ENCODE results near the gene NCK2.

- TF ChIP-seq POLR2A (IDR thresholded peaks at IDR 0.05) (no peak), CTCF (IDR thresholded peaks at IDR 0.05) (no peak)
These were observed 36.0 kb upstream of the NCK2 start for GRCh38 chr2:105708697-105709096.
